Measurements from ENCODE around the gene ADGRB3. TPM values are rescaled to one million over a fixed set of nuclear protein-coding genes. Genes with fewer than 3 reads are reported as not detected.

The ADGRB3 gene
- total and polyA plus RNA-seq, 10 of the 15 experiments (the other 5 are each of a cell fraction or from before 2014, with no cell fraction given) = 0.03 to 0.06 TPM; not detected in 8

- no peak for TF ChIP-seq E2F8 (IDR thresholded peaks at IDR 0.05; ENCODE audit: low read depth, partially characterized antibody)
- no peak for TF ChIP-seq CUX1 (IDR thresholded peaks at IDR 0.05; ENCODE audit: insufficient replicate concordance, low read depth, low read length)
- TF ChIP-seq HDAC2 (IDR thresholded peaks at IDR 0.05) = no peak
- TF ChIP-seq STAT3 (IDR thresholded peaks at IDR 0.05; ENCODE audit: low read depth, low read length) = no peak
- no peak for TF ChIP-seq ZNF217 (IDR thresholded peaks at IDR 0.05)
- no peak for TF ChIP-seq GABPA (IDR thresholded peaks at IDR 0.05; ENCODE audit: low read depth)
- no peak for TF ChIP-seq ZBTB4 (CRISPR knock-in tag; IDR thresholded peaks at IDR 0.05)
- no peak for TF ChIP-seq YBX1 (IDR thresholded peaks at IDR 0.05)
- TF ChIP-seq E2F4 (IDR thresholded peaks at IDR 0.05; ENCODE audit: low read depth, low read length) = no peak
These were observed 14.6 kb downstream of the ADGRB3 start (continued) for GRCh38 chr6:68649669-68650068.
